ENCODE results near the gene FBXL16. TPM values are rescaled to one million over a fixed set of nuclear protein-coding genes. Genes with fewer than 3 reads are reported as not detected.

FBXL16 gene
- total and polyA plus RNA-seq, 4 donors = under 0.01 to 0.14 TPM; not detected in 2

DNA sequence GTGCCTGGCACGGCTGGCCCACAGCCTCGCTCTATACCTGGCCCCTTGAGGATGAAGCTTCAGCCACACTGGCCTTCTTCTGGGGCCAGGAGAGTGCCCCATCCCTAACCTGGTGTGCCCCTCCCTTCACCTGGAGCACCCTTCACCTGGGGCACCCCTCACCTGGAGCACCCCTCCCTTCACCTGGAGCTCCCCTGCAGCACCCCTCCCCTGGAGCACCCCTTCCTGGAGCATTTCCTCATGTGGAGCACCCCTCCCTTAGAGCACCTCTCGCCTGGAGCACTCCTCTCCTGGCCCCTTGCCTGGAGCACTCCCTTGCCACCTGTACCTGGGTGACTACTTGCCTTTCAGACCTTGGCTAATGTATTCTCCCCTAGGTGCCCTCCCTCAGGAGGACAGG, 2.4 kb upstream of the FBXL16 start:
- Histone ChIP-seq H3K27me3 (ENCODE audit: control insufficient read depth in 4 of 4, insufficient read depth in 4 of 4, low read length in 3 of 4) (peaks cover 4 to 20% (median 14%) of the 10 kb centered on the region in 4 donors), H3K27ac (ENCODE audit: low read depth in 1 of 2, low read length in 2 of 2) (no peak overlapping the region), H3K4me1 (ENCODE audit: control insufficient read depth in 4 of 4, insufficient read depth in 4 of 4, low read length in 3 of 4) (peaks cover 0 to 4% (median 0%) of the 10 kb centered on the region in 4 donors), H3K4me3 (ENCODE audit: low read depth in 1 of 3, low read length in 3 of 3) (no peak overlapping the region), H3K9me3 (ENCODE audit: control insufficient read depth in 4 of 4, low read length in 3 of 4) (no peaks in the 10 kb centered on the region), H3K9ac (ENCODE audit: low read depth in 1 of 2, low read length in 2 of 2) (no peak overlapping the region), H3K36me3 (ENCODE audit: control insufficient read depth in 4 of 4, insufficient read depth in 3 of 4, low read depth in 1 of 4, low read length in 3 of 4) (no peaks in the 10 kb centered on the region)
- no peak for DNase-seq (ENCODE audit: low spot score)
- WGBS = 53% methylated on average over 3 of the region's 3 CpGs
- TF ChIP-seq RXRA (IDR thresholded peaks at IDR 0.05) (no peak), NR2F2 (IDR thresholded peaks at IDR 0.05) (no peak), SP1 (IDR thresholded peaks at IDR 0.05) (no peak), HNF4A (conservative IDR thresholded peaks at IDR 0.05) (no peak), RAD21 (IDR thresholded peaks at IDR 0.05) (no peak), GABPA (IDR thresholded peaks at IDR 0.05 in 1 of 2, conservative IDR thresholded peaks at IDR 0.05 in 1 of 2) (no peak), YY1 (IDR thresholded peaks at IDR 0.05) (no peak)
- TF ChIP-seq, protein P1, sequence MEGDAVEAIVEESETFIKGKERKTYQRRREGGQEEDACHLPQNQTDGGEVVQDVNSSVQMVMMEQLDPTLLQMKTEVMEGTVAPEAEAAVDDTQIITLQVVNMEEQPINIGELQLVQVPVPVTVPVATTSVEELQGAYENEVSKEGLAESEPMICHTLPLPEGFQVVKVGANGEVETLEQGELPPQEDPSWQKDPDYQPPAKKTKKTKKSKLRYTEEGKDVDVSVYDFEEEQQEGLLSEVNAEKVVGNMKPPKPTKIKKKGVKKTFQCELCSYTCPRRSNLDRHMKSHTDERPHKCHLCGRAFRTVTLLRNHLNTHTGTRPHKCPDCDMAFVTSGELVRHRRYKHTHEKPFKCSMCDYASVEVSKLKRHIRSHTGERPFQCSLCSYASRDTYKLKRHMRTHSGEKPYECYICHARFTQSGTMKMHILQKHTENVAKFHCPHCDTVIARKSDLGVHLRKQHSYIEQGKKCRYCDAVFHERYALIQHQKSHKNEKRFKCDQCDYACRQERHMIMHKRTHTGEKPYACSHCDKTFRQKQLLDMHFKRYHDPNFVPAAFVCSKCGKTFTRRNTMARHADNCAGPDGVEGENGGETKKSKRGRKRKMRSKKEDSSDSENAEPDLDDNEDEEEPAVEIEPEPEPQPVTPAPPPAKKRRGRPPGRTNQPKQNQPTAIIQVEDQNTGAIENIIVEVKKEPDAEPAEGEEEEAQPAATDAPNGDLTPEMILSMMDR (IDR thresholded peaks at IDR 0.05; ENCODE audit: low read depth, low read length, missing input control) = no peak
- TF ChIP-seq, protein P2, sequence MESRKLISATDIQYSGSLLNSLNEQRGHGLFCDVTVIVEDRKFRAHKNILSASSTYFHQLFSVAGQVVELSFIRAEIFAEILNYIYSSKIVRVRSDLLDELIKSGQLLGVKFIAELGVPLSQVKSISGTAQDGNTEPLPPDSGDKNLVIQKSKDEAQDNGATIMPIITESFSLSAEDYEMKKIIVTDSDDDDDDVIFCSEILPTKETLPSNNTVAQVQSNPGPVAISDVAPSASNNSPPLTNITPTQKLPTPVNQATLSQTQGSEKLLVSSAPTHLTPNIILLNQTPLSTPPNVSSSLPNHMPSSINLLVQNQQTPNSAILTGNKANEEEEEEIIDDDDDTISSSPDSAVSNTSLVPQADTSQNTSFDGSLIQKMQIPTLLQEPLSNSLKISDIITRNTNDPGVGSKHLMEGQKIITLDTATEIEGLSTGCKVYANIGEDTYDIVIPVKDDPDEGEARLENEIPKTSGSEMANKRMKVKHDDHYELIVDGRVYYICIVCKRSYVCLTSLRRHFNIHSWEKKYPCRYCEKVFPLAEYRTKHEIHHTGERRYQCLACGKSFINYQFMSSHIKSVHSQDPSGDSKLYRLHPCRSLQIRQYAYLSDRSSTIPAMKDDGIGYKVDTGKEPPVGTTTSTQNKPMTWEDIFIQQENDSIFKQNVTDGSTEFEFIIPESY (IDR thresholded peaks at IDR 0.05) = no peak
- TF ChIP-seq, protein P3, sequence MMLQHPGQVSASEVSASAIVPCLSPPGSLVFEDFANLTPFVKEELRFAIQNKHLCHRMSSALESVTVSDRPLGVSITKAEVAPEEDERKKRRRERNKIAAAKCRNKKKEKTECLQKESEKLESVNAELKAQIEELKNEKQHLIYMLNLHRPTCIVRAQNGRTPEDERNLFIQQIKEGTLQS (IDR thresholded peaks at IDR 0.05) = no peak

DNA sequence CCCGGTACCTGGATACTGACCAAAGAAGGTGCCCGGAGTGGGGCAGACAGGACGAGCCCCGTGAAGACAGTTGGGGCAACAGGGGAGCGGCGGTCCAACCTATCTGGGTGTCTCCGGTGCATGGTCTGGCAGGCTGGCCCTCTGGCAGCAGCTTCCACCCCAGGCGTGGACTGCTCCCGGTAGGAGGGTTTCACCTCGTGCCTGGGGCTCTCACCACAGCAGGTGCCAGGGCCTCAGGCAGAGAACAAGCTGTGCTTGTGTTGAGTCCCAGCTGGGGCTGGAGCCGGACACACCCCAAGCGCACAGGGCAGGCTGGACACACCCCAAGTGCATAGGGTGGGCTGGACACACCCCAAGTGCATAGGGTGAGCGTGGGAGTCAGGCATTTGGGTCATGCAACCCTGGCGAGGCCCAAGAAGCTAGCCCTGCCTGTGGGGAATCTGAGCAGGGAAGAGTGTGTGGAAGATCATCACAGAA, 1.5 kb upstream of the FBXL16 start:
- H3K9ac ChIP-seq (ENCODE audit: low read depth in 1 of 2, low read length in 2 of 2) = no peak overlapping the region
- H3K9me3 ChIP-seq (ENCODE audit: control insufficient read depth in 4 of 4, low read length in 3 of 4) = no peaks in the 10 kb centered on the region
- H3K36me3 ChIP-seq (ENCODE audit: control insufficient read depth in 4 of 4, insufficient read depth in 3 of 4, low read depth in 1 of 4, low read length in 3 of 4) = no peaks in the 10 kb centered on the region
- DNase-seq (ENCODE audit: low spot score) = no peak
- no peak overlapping the region for H3K4me3 ChIP-seq (ENCODE audit: low read depth in 1 of 3, low read length in 3 of 3)
- TF ChIP-seq, protein P1 (IDR thresholded peaks at IDR 0.05; ENCODE audit: low read depth, low read length, missing input control) = no peak
- TF ChIP-seq FOXA2 (IDR thresholded peaks at IDR 0.05) (no peak), TAF1 (conservative IDR thresholded peaks at IDR 0.05) (no peak), GABPA (IDR thresholded peaks at IDR 0.05 in 1 of 2, conservative IDR thresholded peaks at IDR 0.05 in 1 of 2) (no peak), YY1 (IDR thresholded peaks at IDR 0.05) (no peak)
- H3K27ac ChIP-seq (ENCODE audit: low read depth in 1 of 2, low read length in 2 of 2) = no peak overlapping the region
- peaks cover 0 to 4% (median 0%) of the 10 kb centered on the region in 4 donors for H3K4me1 ChIP-seq (ENCODE audit: control insufficient read depth in 4 of 4, insufficient read depth in 4 of 4, low read length in 3 of 4)
- H3K27me3 ChIP-seq (ENCODE audit: control insufficient read depth in 4 of 4, insufficient read depth in 4 of 4, low read length in 3 of 4) = peaks cover 4 to 20% (median 14%) of the 10 kb centered on the region in 4 donors
- 43% methylated on average over 14 of the region's 14 CpGs for whole genome bisulfite sequencing

All from liver (tissue), 9 donors.